GM19455 (cell line): ENCODE data around the gene PTAFR.

Experiments
- ATAC-seq: cut with Tn5 transposase; IDR thresholded peaks from one replicate; pipeline ENCODE4 v1.9.1; 2021; ENCODE audit not compliant: unreplicated experiment

PTAFR gene

GRCh38 chr1:28178690-28179485 lies 2.4 kb upstream of the PTAFR start:
- ATAC-seq = no peak

- no peak for ATAC-seq
These were observed 470 bp downstream of the PTAFR start for GRCh38 chr1:28175955-28176485.

DNA sequence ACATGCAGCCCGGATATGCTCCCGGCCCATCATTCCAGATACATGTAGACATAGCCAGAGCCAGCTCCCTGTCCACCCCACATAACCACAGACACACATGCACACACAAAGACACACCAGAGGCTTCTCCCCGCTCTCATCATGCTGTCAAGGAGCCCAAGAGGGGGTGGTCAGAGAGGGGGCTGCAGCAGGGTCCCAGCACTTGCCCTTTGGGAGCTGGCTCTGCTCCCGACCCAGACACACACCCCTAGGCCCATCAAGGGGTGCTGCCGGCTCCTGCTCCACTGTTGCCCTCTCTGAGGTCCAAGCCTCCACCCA lies 2.6 kb downstream of the PTAFR start:
- ATAC-seq = no peak

- ATAC-seq = no peak
These were observed 3.1 kb downstream of the PTAFR start for GRCh38 chr1:28173151-28173979.

DNA sequence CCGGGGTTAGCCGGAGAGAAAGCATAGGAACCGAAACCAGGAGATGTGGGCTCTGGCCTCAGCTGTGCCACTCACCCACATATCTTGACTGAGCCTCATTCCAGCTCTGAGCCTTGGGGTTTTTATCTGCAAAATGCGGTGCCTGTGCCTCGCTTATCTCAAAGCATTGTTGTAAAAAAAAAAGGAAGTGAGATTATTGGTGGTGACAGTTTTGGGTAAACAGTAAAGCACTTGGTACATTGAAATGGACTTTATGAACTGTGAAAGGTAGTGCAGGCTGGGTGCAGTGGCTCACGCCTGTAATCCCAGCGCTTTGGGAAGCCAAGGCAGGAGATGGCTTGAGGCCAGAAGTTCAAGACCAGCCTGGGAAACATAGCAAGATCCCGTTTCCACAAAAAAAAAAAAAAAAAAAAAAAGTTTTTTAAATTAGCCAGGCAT lies 3.8 kb downstream of the PTAFR start:
- ATAC-seq = peak; percentile 48

DNA sequence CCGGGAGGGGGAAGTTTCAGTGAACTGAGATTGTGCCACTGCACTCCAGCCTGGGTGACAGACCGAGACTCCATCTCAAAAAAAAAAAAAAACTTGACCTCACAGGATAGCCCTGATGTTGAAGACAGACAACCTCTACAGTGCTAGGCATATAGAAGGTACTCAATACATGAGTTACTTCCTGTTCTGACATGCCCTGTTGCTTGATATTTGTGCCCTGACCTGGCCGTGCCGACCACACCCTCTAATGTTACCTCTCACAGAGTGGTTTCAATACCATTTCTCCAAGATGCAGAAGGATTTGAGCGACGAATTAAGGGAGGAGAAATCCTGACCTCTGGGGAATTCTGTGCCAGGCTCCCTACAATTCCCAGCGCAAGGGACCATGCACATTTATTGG lies 5.2 kb downstream of the PTAFR start:
- no peak for ATAC-seq

DNA sequence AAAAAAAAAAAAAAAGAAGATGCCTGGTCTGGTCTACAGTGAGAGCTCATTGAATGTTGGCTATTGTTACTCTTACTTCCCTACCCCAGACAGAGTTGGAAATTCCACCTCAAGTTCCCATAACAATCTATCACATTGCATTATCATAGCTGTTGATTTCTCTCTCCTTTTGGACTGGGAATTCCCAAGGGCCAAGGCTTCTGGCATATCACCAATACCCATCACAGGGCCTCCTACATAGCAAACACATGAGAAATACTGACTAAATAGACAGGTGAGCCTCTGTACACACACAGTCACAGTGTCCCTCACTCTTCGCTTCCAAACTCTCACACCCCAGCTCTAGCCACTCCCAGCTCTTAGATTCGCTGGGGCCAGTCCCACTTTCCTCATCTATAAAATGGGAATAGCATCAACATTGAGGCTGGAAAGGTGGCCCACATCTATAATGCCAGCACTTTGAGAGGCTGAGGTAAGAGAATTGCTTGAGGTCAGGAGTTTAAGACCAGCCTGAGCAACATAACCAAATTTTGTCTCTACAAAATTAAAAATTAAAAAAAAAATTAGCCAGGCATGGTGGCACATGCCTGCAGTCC lies 6.4 kb downstream of the PTAFR start:
- ATAC-seq = no peak

- no peak for ATAC-seq
These were observed 12.9 kb downstream of the PTAFR start for GRCh38 chr1:28163496-28164161.

- ATAC-seq = no peak
These were observed 14.3 kb downstream of the PTAFR start for GRCh38 chr1:28162151-28162550.

DNA sequence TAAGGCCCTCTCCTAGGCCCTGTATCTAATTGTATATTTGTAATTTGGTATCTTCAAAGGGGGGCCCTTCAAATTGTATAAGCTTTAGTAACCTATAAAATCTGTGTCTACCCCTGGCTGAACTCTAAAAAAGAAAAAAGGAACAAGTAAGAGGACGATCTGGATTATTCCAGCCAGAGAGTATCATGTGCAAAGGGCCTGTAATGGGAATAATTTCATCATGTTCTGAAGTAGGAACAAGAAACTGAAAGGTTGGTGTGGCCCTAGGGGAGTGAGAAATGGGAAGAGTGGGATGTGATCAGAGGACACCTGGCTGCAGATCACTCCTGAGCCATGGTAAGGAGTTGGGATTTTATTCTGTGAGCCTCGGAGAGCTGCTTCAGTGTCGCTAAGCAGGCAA lies 14.7 kb downstream of the PTAFR start:
- ATAC-seq = no peak

- no peak for ATAC-seq
These were observed 15.7 kb downstream of the PTAFR start for GRCh38 chr1:28160782-28161266.

GRCh38 chr1:28159680-28160079 lies 16.8 kb downstream of the PTAFR start:
- ATAC-seq = no peak

DNA sequence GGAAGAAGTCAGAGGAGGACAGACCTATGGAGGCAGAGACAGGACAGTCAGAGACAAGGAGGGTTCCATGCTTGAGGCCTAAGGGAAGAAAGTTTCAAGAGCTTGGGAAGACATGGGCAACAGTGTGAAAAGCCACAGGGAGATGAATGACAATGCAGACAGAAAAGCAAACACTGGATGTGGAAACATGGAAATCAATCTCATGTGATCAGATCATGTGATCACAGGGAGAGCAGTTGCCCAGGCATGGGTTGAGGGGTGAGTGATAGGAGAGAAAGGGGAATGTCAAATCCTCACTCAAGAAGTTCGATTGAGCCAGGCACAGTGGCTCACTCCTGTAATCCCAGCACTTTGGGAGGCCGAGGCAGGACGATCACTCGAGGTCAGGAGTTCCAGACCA lies 17.2 kb downstream of the PTAFR start:
- no peak for ATAC-seq

GRCh38 chr1:28157894-28158293 lies 18.6 kb downstream of the PTAFR start:
- no peak for ATAC-seq

GRCh38 chr1:28156821-28157220 lies 19.7 kb downstream of the PTAFR start:
- no peak for ATAC-seq

DNA sequence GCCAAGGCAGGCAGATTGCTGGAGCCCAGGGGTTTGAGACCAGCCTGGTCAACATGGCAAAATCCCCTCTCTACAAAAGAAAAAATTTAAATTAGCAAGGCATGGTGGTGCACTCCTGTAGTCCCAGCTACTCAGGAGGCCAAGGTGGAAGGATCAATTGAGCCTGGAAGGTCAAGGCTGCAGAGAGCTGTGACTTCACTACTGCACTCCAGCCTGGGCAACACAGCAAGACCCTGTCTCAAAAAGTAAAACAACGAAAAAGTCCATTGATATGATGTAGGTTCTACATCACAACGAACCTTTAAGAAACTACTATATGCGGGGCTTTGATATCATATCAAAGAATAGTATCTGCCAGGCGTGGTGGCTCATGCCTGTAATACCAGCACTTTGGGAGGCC lies 20.9 kb downstream of the PTAFR start:
- ATAC-seq = no peak

DNA sequence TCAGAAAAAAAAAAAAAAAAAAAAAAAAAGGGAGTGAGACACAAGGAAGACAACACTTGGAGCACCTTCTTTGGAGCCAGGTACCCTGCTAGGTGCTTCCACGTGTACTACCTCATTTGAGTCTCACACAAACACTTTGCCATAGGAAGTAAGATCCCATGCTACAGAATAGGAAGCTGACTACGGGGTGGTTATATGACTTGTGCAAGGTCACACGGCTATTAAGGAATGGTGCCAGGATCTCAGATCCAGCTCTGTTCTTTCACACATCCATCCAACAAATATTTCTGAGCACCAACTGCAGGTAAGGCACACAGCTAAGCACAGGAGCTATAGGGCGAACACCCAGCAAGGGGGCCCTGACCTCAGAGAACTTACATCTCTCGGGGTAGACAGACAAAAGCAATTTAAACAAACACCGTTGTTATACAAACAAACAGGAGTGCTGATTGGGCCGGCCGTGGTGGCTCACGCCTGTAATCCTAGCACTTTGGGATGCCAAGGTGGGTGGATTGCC lies 22.4 kb downstream of the PTAFR start:
- ATAC-seq = no peak

- ATAC-seq = no peak
These were observed 26.2 kb downstream of the PTAFR start for GRCh38 chr1:28150125-28150780.

- no peak for ATAC-seq
These were observed 27.7 kb downstream of the PTAFR start for GRCh38 chr1:28148880-28149195.

- peak; percentile 21 for ATAC-seq
These were observed 29.0 kb downstream of the PTAFR start for GRCh38 chr1:28147264-28148094.
